Testis (tissue), 2 donors: ENCODE data around the gene GRHL3.

Source experiments
- POLR2A ChIP-seq: fragments of 450-650 bp; IDR thresholded peaks from one replicate; pipeline ENCODE4 v1.6.1; 2017; ENCODE audit warnings: antibody characterized with exemption, mild to moderate bottlenecking, moderate library complexity
- TF ChIP-seq, protein P1 (sequence below), 3 experiments: fragments of 450-650 bp in 2 of 3; fragments of 200-600 bp in 1 of 3; sonication (generic) in 1 of 3; IDR thresholded peaks; one replicate each; pipeline ENCODE4 v1.5.1; 2016 to 2019; ENCODE audit warnings: antibody characterized with exemption in 3 of 3, mild to moderate bottlenecking in 2 of 3, moderate library complexity in 1 of 3

GRCh38 chr1:24380508-24380907 lies 61.4 kb downstream of the GRHL3 start:
- TF ChIP-seq, protein P1, sequence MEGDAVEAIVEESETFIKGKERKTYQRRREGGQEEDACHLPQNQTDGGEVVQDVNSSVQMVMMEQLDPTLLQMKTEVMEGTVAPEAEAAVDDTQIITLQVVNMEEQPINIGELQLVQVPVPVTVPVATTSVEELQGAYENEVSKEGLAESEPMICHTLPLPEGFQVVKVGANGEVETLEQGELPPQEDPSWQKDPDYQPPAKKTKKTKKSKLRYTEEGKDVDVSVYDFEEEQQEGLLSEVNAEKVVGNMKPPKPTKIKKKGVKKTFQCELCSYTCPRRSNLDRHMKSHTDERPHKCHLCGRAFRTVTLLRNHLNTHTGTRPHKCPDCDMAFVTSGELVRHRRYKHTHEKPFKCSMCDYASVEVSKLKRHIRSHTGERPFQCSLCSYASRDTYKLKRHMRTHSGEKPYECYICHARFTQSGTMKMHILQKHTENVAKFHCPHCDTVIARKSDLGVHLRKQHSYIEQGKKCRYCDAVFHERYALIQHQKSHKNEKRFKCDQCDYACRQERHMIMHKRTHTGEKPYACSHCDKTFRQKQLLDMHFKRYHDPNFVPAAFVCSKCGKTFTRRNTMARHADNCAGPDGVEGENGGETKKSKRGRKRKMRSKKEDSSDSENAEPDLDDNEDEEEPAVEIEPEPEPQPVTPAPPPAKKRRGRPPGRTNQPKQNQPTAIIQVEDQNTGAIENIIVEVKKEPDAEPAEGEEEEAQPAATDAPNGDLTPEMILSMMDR (IDR thresholded peaks at IDR 0.05): no peak
- no peak for TF ChIP-seq POLR2A
